Measurements from ENCODE around the gene MXI1.

The MXI1 gene

DNA sequence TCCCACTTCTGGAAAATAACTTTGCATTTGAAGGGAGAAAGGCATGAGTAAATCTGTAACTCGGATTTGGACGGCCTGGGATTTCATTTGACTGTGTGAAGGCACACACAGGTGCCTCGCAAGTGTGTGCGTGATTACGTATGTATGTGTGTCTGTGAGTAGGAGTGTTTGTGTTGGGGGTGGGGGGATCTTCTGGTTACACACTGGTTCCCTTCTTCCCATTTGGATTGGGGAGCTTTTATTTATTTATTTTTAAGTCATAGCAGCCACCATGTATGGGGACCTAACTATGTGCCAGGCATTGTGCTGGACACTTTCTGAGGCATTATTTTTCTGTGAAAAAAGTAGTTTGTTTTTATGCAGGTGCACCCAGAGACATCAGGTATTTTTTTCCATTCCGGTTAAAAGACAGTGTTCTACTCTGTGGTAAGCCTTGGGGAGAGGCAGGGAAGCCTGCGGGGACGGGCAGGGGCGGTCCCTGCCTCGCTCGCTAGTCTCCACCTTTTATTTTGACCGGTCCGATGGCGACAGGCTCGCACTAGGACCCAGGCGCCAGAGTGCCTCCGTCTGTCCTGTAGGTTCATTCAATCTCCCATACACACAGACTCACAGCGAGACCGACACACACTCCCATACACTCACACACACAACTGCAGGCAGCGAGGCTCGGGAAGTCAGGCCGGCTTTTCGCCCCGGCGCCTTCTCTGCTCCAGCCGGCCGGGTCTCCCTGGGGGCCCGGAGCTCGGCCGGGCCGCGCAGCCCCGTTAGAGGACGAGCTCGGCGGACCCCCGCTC is at the start of gene MXI1:
MXI1 (plus strand) TSS at position 595 of the 794 bp plus-strand sequence. CDS start 204 bp downstream, outside the sequence.
- H3K27ac ChIP-seq = peak within 1 kb of the TSS; percentile 66
- TF ChIP-seq, protein P1, sequence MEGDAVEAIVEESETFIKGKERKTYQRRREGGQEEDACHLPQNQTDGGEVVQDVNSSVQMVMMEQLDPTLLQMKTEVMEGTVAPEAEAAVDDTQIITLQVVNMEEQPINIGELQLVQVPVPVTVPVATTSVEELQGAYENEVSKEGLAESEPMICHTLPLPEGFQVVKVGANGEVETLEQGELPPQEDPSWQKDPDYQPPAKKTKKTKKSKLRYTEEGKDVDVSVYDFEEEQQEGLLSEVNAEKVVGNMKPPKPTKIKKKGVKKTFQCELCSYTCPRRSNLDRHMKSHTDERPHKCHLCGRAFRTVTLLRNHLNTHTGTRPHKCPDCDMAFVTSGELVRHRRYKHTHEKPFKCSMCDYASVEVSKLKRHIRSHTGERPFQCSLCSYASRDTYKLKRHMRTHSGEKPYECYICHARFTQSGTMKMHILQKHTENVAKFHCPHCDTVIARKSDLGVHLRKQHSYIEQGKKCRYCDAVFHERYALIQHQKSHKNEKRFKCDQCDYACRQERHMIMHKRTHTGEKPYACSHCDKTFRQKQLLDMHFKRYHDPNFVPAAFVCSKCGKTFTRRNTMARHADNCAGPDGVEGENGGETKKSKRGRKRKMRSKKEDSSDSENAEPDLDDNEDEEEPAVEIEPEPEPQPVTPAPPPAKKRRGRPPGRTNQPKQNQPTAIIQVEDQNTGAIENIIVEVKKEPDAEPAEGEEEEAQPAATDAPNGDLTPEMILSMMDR (conservative IDR thresholded peaks at IDR 0.05) = no peak
- TF ChIP-seq ZFX (IDR thresholded peaks at IDR 0.05) = no peak

DNA sequence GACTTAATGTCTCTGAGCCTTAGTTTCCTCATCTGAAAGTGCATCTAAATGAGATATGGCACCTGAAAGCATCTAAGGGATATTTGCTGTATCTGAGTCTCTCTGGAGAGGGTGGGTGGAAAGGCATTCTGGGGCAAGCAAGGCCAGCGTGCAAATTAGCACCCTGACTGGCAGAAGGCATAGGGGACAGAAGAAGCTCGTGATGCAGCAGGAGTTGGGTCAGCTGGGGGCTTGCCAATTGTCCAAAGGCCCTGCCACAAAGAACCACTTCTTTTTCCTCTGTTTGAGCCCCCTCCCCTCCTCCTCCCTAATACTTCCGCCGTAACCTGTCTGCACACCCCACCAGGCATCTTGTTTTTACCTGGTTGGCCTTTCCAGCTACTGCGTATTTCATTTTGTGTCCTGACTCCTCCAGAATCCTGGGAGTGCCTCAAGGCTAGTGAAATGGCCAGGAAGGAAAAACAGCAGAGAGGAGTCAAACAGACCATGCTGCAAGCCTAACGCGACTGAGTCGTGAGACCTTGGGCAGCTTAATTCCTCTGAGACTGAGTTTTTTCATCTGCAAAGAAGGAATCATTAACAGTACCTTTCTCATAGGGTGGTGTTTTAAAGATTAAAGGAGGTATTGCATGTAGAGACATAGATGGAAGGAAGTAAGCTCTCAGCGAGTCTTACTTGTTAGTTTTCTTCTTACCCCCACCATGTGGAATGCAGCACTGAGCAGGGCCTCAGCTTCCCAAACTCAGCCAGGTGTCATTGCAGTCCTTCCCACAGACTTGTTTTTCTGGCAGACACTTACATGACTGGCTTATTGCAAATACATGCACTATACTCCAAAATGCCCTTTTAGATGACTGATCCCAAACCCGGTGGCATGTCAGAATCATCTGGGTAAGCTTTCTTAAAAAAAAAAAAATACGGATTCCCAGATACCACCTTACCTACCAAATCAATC is 49.1 kb upstream of the MXI1 start:
- H3K27ac ChIP-seq = no peak overlapping the region
- TF ChIP-seq, protein P1 (conservative IDR thresholded peaks at IDR 0.05) = no peak
- no peak for TF ChIP-seq ZFX (IDR thresholded peaks at IDR 0.05)

DNA sequence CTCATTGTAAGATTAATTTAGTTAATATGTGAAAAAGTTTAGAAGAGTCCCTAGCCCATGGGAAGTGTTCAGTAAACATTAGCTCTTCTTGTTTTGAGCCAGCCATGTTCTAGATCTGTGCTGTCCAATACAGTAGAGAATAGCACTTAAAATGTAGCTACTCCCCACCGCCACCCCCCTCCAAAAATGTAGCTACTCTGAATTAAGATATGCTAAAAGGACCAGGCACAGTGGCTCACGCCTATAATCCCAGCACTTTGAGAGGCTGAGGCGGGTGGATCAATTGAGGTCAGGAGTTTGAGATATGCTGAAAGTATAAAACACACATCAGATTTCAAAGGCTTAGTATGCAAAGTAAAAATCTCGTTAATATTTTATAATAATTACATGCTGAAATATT is 47.3 kb upstream of the MXI1 start:
- no peak for TF ChIP-seq ZFX (IDR thresholded peaks at IDR 0.05)
- TF ChIP-seq, protein P1 (conservative IDR thresholded peaks at IDR 0.05) = no peak
- H3K27ac ChIP-seq = no peak overlapping the region

DNA sequence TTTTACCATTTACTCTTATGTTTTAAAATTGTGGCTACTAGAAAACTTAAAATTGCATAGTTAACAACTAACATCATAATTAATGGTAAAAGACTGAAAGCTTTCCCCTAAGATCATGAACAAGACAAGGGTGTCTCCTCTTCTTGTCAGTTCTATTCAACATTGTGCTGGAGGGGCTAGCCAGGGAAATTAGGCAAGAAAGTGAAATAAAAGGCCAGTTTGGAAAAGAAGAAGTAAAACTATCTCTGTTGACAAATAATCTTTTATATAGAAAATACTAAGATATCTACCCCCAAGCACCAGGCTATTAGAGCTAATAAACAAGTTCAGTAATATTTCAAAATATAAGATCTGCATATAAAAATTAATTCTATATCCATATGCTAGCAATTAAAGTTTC is 46.9 kb upstream of the MXI1 start:
- TF ChIP-seq, protein P1 (conservative IDR thresholded peaks at IDR 0.05) = no peak
- TF ChIP-seq ZFX (IDR thresholded peaks at IDR 0.05) = no peak

DNA sequence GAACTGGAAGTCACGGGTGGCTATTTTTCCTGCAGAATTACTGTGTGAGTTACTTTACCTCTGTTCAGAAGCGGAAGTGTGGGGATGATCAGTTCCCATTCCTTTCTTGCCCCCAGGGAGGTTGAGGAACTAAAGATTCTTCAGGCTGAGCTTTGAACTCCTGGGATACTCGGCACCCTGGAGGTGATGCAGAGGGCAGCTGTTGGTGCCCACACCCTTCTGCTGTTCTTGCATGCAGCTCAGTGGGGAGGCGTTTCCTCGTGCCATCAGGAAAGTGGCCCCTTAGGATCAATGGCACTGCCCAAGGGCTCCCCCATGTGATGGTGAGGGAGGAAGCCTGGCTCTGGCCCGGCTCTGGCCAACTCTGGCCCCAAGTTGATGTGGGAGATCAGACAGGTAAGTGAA is 44.7 kb upstream of the MXI1 start:
- H3K27ac ChIP-seq = no peak overlapping the region
- no peak for TF ChIP-seq ZFX (IDR thresholded peaks at IDR 0.05)
- TF ChIP-seq, protein P1 (conservative IDR thresholded peaks at IDR 0.05) = no peak

More for the DNA sequence above, 46.9 kb upstream of the MXI1 start:
- H3K27ac ChIP-seq = no peak overlapping the region

DNA sequence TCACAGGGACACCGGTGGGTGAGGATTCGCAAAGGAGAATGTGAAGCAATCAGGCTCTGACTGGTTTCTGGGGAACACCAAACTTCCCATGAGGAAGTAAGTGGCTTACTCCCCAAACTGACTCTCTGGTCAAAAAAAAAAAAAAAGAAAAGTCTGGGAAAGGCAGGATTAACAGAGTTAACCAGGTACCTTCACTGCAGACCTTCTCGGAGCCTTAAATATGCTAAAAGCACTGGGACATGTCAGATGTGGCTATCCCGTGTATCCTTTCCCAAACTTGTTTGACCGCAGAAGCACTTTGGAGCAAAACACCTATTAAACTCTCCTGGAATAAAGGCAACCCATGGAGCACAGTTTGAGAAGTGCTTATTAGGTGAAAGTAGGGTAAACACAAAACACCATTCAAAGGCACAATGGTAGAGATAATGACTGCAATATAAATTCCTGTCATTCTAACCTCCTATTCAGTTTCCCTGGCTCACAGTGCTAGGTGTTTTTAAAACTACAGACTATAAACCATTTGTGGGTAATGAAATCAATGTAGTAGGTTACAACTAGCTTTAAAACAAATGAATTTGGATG is 44.1 kb upstream of the MXI1 start:
- H3K27ac ChIP-seq = no peak overlapping the region

More for the DNA sequence above, 44.1 kb upstream of the MXI1 start:
- TF ChIP-seq, protein P1 (conservative IDR thresholded peaks at IDR 0.05) = no peak
- TF ChIP-seq ZFX (IDR thresholded peaks at IDR 0.05) = no peak
